ENCODE results near the gene FAM219B.
"Not testable (repeated sequence)": the region's sequence is repeated elsewhere in the genome, so short reads cannot be mapped to it uniquely, and the experiment has no call there.

FAM219B gene

GRCh38 chr15:74928771-74929198 is 22.1 kb upstream of the FAM219B start:
- Histone ChIP-seq H3K36me3 (ENCODE audit: control insufficient read depth, insufficient read depth, low read length) (peaks cover 9% of the 10 kb centered on the region), H3K27me3 (replicated peaks; ENCODE audit: control insufficient read depth, insufficient read depth, low read length) (no peaks in the 10 kb centered on the region), H3K4me3 (replicated peaks; ENCODE audit: low read depth, low read length) (no peak overlapping the region)
- TF ChIP-seq CTCF (IDR thresholded peaks at IDR 0.05; ENCODE audit: insufficient read depth, low read length, poor library complexity, severe bottlenecking) = no peak
- no peak for DNase-seq (ENCODE audit: extremely low read depth, insufficient read length)

- H3K27me3 ChIP-seq (replicated peaks; ENCODE audit: control insufficient read depth, insufficient read depth, low read length) = no peaks in the 10 kb centered on the region
- H3K4me3 ChIP-seq (replicated peaks; ENCODE audit: low read depth, low read length) = no peak overlapping the region
- no peak for TF ChIP-seq CTCF (IDR thresholded peaks at IDR 0.05; ENCODE audit: insufficient read depth, low read length, poor library complexity, severe bottlenecking)
- H3K36me3 ChIP-seq (ENCODE audit: control insufficient read depth, insufficient read depth, low read length) = peaks cover 14% of the 10 kb centered on the region
- no peak for DNase-seq (ENCODE audit: extremely low read depth, insufficient read length)
Measured at GRCh38 chr15:74924525-74924924, 17.9 kb upstream of the FAM219B start.

GRCh38 chr15:74920456-74920855 is 13.8 kb upstream of the FAM219B start:
- no peak for DNase-seq (ENCODE audit: extremely low read depth, insufficient read length)
- no peak for TF ChIP-seq CTCF (IDR thresholded peaks at IDR 0.05; ENCODE audit: insufficient read depth, low read length, poor library complexity, severe bottlenecking)
- Histone ChIP-seq H3K4me3 (replicated peaks; ENCODE audit: low read depth, low read length) (no peak overlapping the region), H3K36me3 (ENCODE audit: control insufficient read depth, insufficient read depth, low read length) (peaks cover 20% of the 10 kb centered on the region), H3K27me3 (replicated peaks; ENCODE audit: control insufficient read depth, insufficient read depth, low read length) (no peaks in the 10 kb centered on the region)

- peaks cover 24% of the 10 kb centered on the region for H3K36me3 ChIP-seq (ENCODE audit: control insufficient read depth, insufficient read depth, low read length)
- DNase-seq (ENCODE audit: extremely low read depth, insufficient read length) = no peak
Measured at GRCh38 chr15:74917676-74918075, 11.0 kb upstream of the FAM219B start.

GRCh38 chr15:74913799-74914198 is 7.1 kb upstream of the FAM219B start:
- not testable (repeated sequence) for H3K27me3 ChIP-seq (replicated peaks; ENCODE audit: control insufficient read depth, insufficient read depth, low read length); H3K4me3 ChIP-seq (replicated peaks; ENCODE audit: low read depth, low read length); DNase-seq (ENCODE audit: extremely low read depth, insufficient read length)
- peaks cover 19% of the 10 kb centered on the region for H3K36me3 ChIP-seq (ENCODE audit: control insufficient read depth, insufficient read depth, low read length)

More at GRCh38 chr15:74917676-74918075, 11.0 kb upstream of the FAM219B start:
- no peak for TF ChIP-seq CTCF (IDR thresholded peaks at IDR 0.05; ENCODE audit: insufficient read depth, low read length, poor library complexity, severe bottlenecking)
- Histone ChIP-seq H3K27me3 (replicated peaks; ENCODE audit: control insufficient read depth, insufficient read depth, low read length) (no peaks in the 10 kb centered on the region), H3K4me3 (replicated peaks; ENCODE audit: low read depth, low read length) (no peak overlapping the region)

GRCh38 chr15:74913041-74913440 is 6.4 kb upstream of the FAM219B start:
- Histone ChIP-seq H3K36me3 (ENCODE audit: control insufficient read depth, insufficient read depth, low read length) (peaks cover 16% of the 10 kb centered on the region), H3K27me3 (replicated peaks; ENCODE audit: control insufficient read depth, insufficient read depth, low read length) (no peaks in the 10 kb centered on the region), H3K4me3 (replicated peaks; ENCODE audit: low read depth, low read length) (no peak overlapping the region)
- DNase-seq (ENCODE audit: extremely low read depth, insufficient read length) = no peak
- TF ChIP-seq CTCF (IDR thresholded peaks at IDR 0.05; ENCODE audit: insufficient read depth, low read length, poor library complexity, severe bottlenecking) = no peak

Data from GM06990 (cell line).